Measurements from ENCODE around the gene GADD45G. TPM values are rescaled to one million over a fixed set of nuclear protein-coding genes. Genes with fewer than 3 reads are reported as not detected.

GADD45G gene
- total and polyA plus RNA-seq, 10 of the 15 experiments (the other 5 are each of a cell fraction or from before 2014, with no cell fraction given): 0.07 to 1.00 (median 0.29) TPM; not detected in 4

- no peaks in the 10 kb centered on the region for H3K4me1 ChIP-seq (ENCODE audit: control insufficient read depth, insufficient read depth, low read length)
- H4K20me1 ChIP-seq (ENCODE audit: control insufficient read depth, insufficient read depth): no peaks in the 10 kb centered on the region
- BruUV-seq (replicated peaks): no TSS peak
- TF ChIP-seq POU2F2 (IDR thresholded peaks at IDR 0.05; ENCODE audit: borderline replicate concordance, low read depth, low read length): no peak
- no peak for TF ChIP-seq TCF3 (IDR thresholded peaks at IDR 0.05; ENCODE audit: borderline replicate concordance, insufficient read depth, low read depth, low read length)
- TF ChIP-seq ETV6 (conservative IDR thresholded peaks at IDR 0.05 in 1 of 2, IDR thresholded peaks at IDR 0.05 in 1 of 2; ENCODE audit: borderline replicate concordance in 1 of 2, low read depth in 1 of 2): no peak
- no peak for TF ChIP-seq KDM1A (IDR thresholded peaks at IDR 0.05; ENCODE audit: borderline replicate concordance)
- no peak for TF ChIP-seq BACH1 (IDR thresholded peaks at IDR 0.05; ENCODE audit: borderline replicate concordance)
- no peak for TF ChIP-seq ZNF622 (IDR thresholded peaks at IDR 0.05)
- no peak for TF ChIP-seq KLF5 (IDR thresholded peaks at IDR 0.05; ENCODE audit: partially characterized antibody)
- TF ChIP-seq ZSCAN29 (IDR thresholded peaks at IDR 0.05): no peak
- TF ChIP-seq PRDM15 (CRISPR knock-in tag; IDR thresholded peaks at IDR 0.05): no peak
- TF ChIP-seq POLR2A (IDR thresholded peaks at IDR 0.05; ENCODE audit: low read depth, low read length): no peak
- TF ChIP-seq, protein P1, sequence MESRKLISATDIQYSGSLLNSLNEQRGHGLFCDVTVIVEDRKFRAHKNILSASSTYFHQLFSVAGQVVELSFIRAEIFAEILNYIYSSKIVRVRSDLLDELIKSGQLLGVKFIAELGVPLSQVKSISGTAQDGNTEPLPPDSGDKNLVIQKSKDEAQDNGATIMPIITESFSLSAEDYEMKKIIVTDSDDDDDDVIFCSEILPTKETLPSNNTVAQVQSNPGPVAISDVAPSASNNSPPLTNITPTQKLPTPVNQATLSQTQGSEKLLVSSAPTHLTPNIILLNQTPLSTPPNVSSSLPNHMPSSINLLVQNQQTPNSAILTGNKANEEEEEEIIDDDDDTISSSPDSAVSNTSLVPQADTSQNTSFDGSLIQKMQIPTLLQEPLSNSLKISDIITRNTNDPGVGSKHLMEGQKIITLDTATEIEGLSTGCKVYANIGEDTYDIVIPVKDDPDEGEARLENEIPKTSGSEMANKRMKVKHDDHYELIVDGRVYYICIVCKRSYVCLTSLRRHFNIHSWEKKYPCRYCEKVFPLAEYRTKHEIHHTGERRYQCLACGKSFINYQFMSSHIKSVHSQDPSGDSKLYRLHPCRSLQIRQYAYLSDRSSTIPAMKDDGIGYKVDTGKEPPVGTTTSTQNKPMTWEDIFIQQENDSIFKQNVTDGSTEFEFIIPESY (IDR thresholded peaks at IDR 0.05): no peak
- no peak for TF ChIP-seq NFXL1 (IDR thresholded peaks at IDR 0.05; ENCODE audit: borderline replicate concordance)
- TF ChIP-seq BCL11A (IDR thresholded peaks at IDR 0.05; ENCODE audit: low read depth, low read length): no peak
- TF ChIP-seq CREM (IDR thresholded peaks at IDR 0.05; ENCODE audit: low read depth): no peak
- TF ChIP-seq ZNF217 (IDR thresholded peaks at IDR 0.05): no peak
- TF ChIP-seq CEBPB (IDR thresholded peaks at IDR 0.05; ENCODE audit: borderline replicate concordance in 1 of 2, low read depth in 2 of 2, low read length in 2 of 2): no peak
- no peak for TF ChIP-seq TCF7 (IDR thresholded peaks at IDR 0.05; ENCODE audit: borderline replicate concordance)
- intact Hi-C loops (cut with micrococcal nuclease; ENCODE audit: unreplicated experiment) (no loop called here), in situ Hi-C loops (cut with MboI) (no loop called here)
- H3K79me2 ChIP-seq (ENCODE audit: control insufficient read depth, insufficient read depth, low read length): no peaks in the 10 kb centered on the region
- H3K9ac ChIP-seq (ENCODE audit: control insufficient read depth, insufficient read depth, low read length): no peak overlapping the region
- no peak for FAIRE-seq
- H3K9me3 ChIP-seq (replicated peaks; ENCODE audit: control insufficient read depth, insufficient read depth, low read length): no peaks in the 10 kb centered on the region
- no peak overlapping the region for H3K4me3 ChIP-seq
- no peak overlapping the region for H3K27ac ChIP-seq (ENCODE audit: control insufficient read depth, insufficient read depth)
- no peak overlapping the region for H3K4me2 ChIP-seq (ENCODE audit: control insufficient read depth, insufficient read depth)
- ChIA-PET RAD21 (ENCODE audit: unreplicated experiment) (no interaction called here), CTCF (interaction anchor here (0.6 to 1.8 kb wide), 5 partner anchors 9 to 491 kb away, joined by 3 to 6 read pairs (median 3); no protein-coding TSS in a partner anchor), POLR2A (no interaction called here), SMC1A (ENCODE audit: uncharacterized antibody, unreplicated experiment) (no interaction called here)
- no peaks in the 10 kb centered on the region for H3K36me3 ChIP-seq (ENCODE audit: control insufficient read depth in 2 of 2, insufficient read depth in 2 of 2, low read length in 1 of 2)
- 29% methylated on average over 5 of the region's 5 CpGs for WGBS (ENCODE audit: insufficient coverage, insufficient replicate concordance, low lambda C conversion rate, missing lambda C conversion rate)
- no peak for DNase-seq (ENCODE audit: low read depth, low spot score)
- no peak overlapping the region for H2AFZ ChIP-seq (ENCODE audit: control insufficient read depth, low read depth, low read length)
- H3K27me3 ChIP-seq (replicated peaks in 1 of 2; ENCODE audit: control insufficient read depth in 2 of 2, insufficient read depth in 2 of 2, low read length in 1 of 2): peaks cover 3 to 5% of the 10 kb centered on the region in 2 experiments; a peak in 3 of 4 replicates
- no peak for ATAC-seq
Observed at GRCh38 chr9:89611425-89611824, 6.6 kb downstream of the GADD45G start.

Measured in GM12878 (cell line).